GM19452 (cell line): ENCODE results near the gene GCNT2.
"Not testable (repeated sequence)": the region's sequence is repeated elsewhere in the genome, so short reads cannot be mapped to it uniquely, and the experiment has no call there.

Experiments
- ATAC-seq: cut with Tn5 transposase; IDR thresholded peaks from one replicate; pipeline ENCODE4 v1.9.1; 2021; ENCODE audit not compliant: unreplicated experiment

The GCNT2 gene

GRCh38 chr6:10599046-10599445 is 77.9 kb downstream of the GCNT2 start:
- ATAC-seq, result no peak

- ATAC-seq, result not testable (repeated sequence)
Measured at GRCh38 chr6:10600681-10601080, 79.5 kb downstream of the GCNT2 start.

DNA sequence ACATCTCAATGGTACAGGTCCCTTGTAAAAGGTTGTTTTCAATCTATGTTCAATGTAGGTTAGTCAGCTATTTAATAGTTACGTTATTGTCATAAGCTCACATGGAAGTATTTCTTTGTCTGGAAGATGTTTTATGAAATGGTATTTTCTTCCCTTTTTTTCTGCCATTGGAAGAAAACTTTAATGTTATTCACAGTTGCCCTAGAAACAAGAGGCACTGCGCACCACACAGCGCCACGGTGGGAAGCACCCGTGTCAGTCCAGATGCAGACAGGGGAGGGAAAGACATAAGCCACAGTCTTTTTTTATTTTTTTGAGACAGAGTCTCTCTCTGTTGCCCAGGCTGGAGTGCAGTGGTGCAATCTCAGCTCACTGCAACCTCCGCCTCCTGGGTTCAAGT is 82.1 kb downstream of the GCNT2 start:
- ATAC-seq, result no peak

DNA sequence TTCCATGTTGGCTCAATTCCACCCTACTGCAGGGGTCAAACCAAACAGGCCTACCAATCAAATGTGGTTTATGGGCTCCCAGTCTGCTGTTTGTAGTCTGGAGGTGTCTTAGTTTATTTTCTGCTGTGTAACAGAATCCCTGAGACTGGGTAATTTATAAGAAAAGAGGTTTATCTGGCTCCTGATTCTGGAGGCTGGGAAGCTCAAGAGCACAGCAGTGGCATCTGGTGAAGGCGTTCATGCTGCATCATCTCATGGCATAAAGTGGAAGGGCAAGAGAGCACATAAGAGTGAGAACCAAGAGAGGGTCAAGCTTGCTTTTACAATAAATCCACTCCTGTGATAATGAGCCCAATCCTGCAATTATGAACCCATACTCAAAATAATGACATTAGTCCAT is 87.9 kb downstream of the GCNT2 start:
- no peak for ATAC-seq

DNA sequence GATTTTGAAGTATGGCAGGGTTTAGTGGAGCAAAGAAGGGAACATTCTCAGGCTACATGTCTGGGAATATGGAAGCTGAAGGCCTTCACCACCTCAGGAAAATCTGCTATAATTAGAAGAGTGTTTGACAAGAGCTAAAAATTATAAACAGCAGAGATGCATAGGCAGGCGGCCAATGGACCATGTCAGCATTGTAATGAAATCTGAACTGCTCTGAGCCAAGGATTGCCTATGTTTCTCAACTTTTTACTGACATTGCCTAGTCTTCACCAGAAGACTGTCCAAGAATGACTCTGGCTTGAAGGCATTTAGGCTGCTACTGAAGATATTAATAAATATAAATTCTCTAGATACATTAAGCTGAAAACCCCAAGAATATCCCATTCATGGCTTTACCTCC is 89.1 kb downstream of the GCNT2 start:
- ATAC-seq, result no peak

DNA sequence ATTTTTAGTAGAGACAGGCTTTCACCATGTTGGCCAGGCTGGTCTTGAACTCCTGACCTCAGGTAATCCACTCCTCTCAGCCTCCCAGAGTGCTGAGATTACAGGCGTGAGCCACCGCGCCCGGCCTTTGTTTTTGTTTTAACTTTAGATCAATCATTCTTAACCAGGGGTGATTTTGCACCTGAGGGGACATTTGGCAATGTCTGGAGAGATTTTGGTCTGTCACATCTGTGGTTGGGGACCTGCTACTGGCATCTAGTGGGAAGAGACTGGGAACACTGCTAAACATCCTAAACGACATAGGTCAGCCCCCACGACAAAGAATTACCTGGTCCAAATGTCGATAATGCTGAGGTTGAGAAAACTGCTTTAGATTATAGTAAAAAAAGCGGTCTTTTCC is 91.0 kb downstream of the GCNT2 start:
- ATAC-seq, result no peak

GRCh38 chr6:10613077-10613476 is 91.9 kb downstream of the GCNT2 start:
- no peak for ATAC-seq

DNA sequence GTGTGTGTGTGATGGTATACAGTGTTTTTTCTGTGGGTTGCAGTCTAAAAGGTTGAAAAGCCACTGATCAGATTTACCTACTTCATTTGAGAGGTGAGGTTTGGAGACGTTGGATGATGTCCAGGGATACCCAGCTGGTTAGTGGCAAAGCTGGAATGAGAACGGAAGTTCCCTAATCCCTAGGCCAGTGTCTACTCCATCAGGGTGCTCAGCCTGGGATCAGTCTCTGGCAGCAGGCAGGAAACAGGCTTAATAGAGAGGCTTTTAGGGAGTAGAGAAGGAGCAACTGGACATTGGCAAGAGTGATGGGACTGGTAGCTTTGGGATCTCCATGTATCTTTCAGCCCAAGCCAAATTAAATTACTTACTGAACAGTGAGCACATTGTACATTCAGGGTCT is 92.6 kb downstream of the GCNT2 start:
- ATAC-seq, result no peak

- no peak for ATAC-seq
Measured at GRCh38 chr6:10615675-10616074, 94.5 kb downstream of the GCNT2 start.

DNA sequence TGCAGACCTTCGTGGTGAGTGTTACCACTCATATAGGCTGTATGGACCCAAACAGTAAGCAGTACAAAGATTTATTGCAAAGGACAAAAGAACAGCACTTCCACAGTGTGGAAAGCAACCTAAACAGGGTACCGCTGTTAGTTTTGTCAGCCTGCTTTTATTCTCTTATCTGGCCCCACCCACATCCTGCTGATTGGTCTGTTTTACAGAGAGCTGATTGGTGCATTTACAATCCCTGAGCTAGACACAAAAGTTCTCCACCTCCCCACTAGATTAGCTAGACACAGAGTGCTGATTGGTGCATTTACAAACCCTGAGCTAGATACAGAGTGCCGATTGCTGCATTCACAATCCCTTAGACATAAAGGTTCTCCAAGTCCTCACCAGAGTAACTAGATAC is 95.1 kb downstream of the GCNT2 start:
- not testable (repeated sequence) for ATAC-seq

DNA sequence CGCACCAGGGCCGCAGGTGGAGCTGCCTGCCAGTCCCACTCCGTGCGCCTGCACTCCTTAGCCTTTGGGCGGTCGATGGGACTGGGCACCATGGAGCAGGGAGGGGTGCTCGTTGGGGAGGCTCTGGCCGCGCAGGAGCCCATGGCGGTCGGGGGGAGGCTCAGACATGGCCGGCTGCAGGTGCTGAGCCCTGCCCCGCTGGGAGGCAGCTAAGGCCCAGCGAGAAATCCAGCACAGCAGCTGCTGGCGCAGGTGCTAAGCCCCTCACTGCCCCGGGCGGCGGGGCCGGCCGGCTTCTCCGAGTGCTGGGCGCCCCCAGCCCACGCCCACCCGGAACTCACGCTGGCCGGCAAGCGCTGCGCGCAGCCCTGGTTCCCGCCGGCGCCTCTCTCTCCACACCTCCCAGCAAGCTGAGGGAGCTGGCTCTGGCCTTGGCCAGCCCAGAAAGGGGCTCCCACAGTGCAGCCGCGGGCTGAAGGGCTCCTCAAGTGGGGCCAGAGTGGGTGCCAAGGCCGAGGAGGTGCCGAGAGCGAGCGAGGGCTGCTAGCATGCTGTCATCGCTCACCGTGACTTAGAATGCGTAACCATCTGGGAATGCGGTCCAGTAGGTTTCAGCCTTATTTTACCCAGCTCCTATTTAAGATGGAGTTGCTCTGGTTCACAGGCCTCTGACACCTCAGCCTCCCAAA is 96.0 kb downstream of the GCNT2 start:
- ATAC-seq, result no peak

DNA sequence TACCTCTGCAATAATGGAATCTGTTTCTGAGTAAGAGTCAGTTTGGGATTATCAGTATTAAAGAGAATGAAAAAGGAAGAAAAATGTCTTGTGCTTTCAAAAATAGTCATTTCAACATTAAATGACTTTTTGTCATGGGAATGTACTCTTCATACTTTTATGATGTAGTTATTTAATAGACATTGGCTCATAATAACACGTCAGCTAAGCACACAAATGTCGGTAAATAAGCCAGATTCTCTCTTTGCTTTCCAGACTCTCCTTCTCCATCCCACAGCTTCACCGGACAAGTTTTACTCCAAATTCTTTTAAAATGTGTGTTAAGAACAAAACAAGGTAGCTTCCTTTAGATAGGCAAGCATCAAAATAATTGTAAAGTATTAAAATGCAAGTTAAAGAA is 97.3 kb downstream of the GCNT2 start:
- ATAC-seq, result no peak

GRCh38 chr6:10621213-10621612 is 100.1 kb downstream of the GCNT2 start:
- ATAC-seq, result no peak

GRCh38 chr6:10621847-10622246 is 100.7 kb downstream of the GCNT2 start:
- ATAC-seq, result no peak

GRCh38 chr6:10624836-10625235 is 103.7 kb downstream of the GCNT2 start:
- no peak for ATAC-seq

DNA sequence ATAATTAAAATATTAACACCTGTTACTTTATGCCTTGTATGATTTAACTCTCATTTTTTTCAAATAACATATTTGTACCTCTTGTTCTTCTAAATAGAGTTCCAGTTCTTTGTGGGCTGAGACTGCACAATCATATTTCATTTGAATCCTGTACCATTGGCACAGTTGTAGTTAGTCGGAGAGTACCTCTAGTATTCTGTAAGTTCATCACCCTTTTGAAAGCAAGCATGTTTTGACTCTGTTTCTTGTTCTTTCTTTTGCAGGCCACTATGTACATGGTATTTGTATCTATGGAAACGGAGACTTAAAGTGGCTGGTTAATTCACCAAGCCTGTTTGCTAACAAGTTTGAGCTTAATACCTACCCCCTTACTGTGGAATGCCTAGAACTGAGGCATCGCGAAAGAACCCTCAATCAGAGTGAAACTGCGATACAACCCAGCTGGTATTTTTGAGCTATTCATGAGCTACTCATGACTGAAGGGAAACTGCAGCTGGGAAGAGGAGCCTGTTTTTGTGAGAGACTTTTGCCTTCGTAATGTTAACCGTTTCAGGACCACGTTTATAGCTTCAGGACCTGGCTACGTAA is 105.1 kb downstream of the GCNT2 start:
- ATAC-seq, result no peak

DNA sequence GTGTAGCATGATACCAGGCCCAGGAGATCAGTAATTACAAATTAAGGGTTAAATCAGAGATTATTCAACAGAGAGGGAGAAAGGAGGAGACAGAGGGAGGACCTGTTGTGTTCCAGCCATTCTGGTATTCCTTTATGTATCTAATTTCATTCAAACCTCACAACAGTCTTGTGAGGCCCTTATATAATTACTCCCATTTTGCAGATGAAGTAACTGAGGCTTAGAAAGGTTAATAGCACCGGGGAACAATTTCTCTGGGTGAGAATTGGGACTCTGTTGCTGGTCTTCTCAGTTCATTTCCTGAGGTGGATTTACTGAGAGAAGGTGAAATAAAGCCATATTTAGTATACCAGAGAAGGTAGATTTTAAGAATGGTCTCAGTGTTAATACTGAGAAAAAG is 106.6 kb downstream of the GCNT2 start:
- ATAC-seq, result no peak

GRCh38 chr6:10630178-10630577 is 109.0 kb downstream of the GCNT2 start:
- no peak for ATAC-seq

DNA sequence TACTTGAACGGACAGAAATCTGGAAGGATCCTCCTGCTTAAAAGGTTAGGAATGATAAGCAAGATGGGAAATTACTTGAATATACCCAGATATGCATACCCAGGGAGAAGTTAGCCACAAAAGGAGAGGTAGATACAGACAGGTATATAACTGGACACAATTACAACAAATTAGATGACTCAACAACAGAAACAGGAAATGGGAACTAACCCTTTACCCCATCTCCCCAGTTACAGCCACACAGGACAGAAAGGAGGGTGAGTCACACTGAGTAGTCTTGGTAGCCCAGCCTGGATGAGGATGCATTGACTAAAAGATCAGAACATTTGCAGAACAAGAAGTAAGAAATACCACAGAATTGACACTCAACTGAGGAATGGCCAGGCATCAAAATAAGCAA is 112.1 kb downstream of the GCNT2 start:
- peak; percentile 96 for ATAC-seq

- ATAC-seq, result no peak
Measured at GRCh38 chr6:10640412-10640811, 119.3 kb downstream of the GCNT2 start.

DNA sequence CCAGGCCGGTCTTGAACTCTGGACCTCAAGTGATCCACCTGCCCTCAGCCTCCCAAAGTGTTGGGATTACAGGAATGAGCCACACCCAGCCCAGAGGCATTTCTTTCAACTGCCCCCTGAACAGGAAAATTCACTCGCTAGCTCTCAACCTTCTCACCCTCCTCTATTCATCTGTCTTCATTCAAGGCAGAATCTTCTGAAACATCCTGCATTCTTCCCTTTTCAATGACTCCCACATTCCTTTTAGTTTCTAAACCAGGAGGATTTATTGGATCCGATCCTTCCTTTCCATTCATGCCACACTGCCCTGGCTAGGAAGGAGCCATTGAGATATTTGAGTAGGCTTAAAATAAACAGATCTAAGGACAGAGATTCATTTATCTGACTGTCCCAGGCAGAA is 120.4 kb downstream of the GCNT2 start:
- ATAC-seq, result no peak

- ATAC-seq, result peak; percentile 75
Measured at GRCh38 chr6:10643201-10643651, 122.1 kb downstream of the GCNT2 start.

GRCh38 chr6:10644225-10644624 is 123.1 kb downstream of the GCNT2 start:
- no peak for ATAC-seq
